Motor neuron (in vitro differentiated cells): ENCODE results near the gene SNAP23. TPM values are rescaled to one million over a fixed set of nuclear protein-coding genes. Genes with fewer than 3 reads are reported as not detected.

Source experiments
- total RNA-seq, 8 experiments: library from RNA; unstranded; fragments of 300-600 nt; gene quantifications; 2 replicates each; pipeline versions ENCODE4 v1.2.3 to v1.2.4, GENCODE V29; 2022

SNAP23 gene
- total RNA-seq, 8 experiments from 2014 or later: 5.6 to 72.9 (median 23.3) TPM

Other genes starting within 250 kb of the SNAP23 start
- 100 to 1,000 TPM in 1 of 8 experiments, 10 to 100 TPM in 7; 11.3 to 125 (median 19.9) TPM for gene GANC, start 222.4 kb upstream of the SNAP23 start, total RNA-seq
- gene TMEM87A, start 222.2 kb upstream of the SNAP23 start, total RNA-seq: 10 to 100 TPM; 34.9 to 88.9 (median 50.2) TPM
- 10 to 100 TPM in 2 of 8 experiments, 1 to 10 TPM in 4, under 1 TPM in 2; 0.81 to 30.3 (median 2.9) TPM for gene CAPN3, start 136.1 kb upstream of the SNAP23 start, total RNA-seq
- gene ZNF106, start 4.5 kb upstream of the SNAP23 start, total RNA-seq: 100 to 1,000 TPM in 1 of 8 experiments, 10 to 100 TPM in 7; 15.1 to 101 (median 33.4) TPM
- gene LRRC57, start 53.2 kb downstream of the SNAP23 start, total RNA-seq: 10 to 100 TPM in 7 of 8 experiments, 1 to 10 TPM in 1; 9.0 to 28.8 (median 15.0) TPM
- 10 to 100 TPM; 13.0 to 35.6 (median 19.2) TPM for gene HAUS2, start 53.2 kb downstream of the SNAP23 start, total RNA-seq
- gene STARD9, start 80.0 kb downstream of the SNAP23 start, total RNA-seq: 10 to 100 TPM in 3 of 8 experiments, 1 to 10 TPM in 5; 1.6 to 14.3 (median 8.9) TPM
- gene CDAN1, start 241.5 kb downstream of the SNAP23 start, total RNA-seq: 10 to 100 TPM in 4 of 8 experiments, 1 to 10 TPM in 4; 5.0 to 15.4 (median 10.0) TPM